ENCODE results near the gene IL22RA1.

IL22RA1 gene

GRCh38 chr1:24167008-24167407 is 24.1 kb upstream of the IL22RA1 start:
- no peak for DNase-seq (ENCODE audit: low read depth)

DNA sequence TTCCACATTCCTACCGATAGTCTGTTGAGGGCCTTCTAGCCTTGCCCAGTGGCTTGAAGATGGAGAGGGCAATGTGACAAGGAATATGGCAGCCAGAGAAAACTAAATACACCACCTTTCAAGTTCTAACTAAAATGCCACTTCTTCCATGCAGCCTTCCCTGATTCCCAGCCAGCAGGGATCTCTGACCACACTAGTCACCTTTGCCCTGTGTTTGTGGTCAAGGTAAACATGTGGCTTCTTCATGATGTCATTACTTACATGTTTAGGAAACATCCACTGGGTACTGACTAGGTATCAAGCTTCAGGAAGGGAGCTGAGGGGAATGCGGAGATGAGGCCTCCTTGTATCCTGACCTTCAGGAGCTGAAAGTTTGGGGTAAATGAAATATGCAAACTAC is 22.6 kb upstream of the IL22RA1 start:
- DNase-seq (ENCODE audit: low read depth) = no peak

- no peak for DNase-seq (ENCODE audit: low read depth)
These were observed 21.1 kb upstream of the IL22RA1 start for GRCh38 chr1:24164004-24164403.

DNA sequence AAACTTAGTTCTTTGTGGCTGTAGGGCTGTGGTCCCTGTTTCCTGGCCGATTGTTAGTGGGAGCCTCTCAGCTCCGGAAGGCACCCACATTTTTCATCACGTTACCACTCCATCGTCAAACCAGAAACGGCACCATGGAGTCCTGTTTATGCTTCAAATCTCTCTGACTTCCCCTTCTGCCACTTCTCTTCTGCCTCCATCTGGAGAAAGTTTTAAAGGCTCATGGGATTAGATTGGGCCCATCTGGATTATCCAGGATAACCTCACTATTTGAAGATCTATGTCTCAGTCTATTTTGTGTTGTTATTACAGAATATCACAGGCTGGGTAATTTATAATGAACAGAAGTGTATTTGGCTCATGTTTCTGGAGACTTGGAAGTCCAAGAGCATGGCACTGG is 19.3 kb upstream of the IL22RA1 start:
- DNase-seq (ENCODE audit: low read depth) = no peak

DNA sequence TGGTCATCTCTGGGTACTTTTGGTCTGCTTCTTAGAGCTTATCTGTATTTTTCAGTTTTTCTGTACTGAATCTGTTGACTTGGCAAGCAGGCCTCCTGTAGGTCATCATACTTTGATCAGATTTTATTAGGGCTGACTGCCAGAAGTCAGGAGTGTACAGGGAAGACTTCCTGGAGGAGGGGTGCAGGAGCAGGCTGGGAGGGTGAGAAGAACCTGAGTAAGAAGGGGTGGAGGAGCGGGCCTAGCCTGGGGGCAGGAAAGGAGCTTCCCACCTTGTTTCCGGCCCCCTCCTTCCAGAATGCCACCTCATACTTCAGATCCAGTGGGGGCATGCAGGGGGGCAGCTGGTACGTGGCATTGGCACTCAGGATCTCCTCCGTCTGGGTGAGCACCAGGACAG is 18.3 kb upstream of the IL22RA1 start:
- DNase-seq (ENCODE audit: low read depth) = no peak

DNA sequence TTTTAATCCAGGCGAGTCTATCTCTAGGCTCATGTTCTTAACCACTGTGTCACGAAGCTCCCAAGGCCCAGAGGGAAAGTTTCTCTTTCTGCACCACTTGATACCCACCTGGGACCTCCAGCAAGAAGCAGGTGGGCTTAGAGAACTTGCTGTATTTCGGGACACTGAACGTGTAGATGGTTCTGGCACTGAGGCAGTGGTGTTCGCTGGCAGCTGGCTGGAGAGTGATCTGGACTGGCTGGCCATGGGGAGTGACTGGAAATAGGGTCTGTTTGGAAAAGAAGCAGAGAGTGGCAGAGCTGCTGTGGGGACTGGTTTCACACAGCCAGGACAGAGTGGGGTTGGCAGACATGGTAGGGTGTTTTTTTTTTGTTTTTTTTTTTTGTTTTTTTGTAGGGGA is 16.4 kb upstream of the IL22RA1 start:
- DNase-seq (ENCODE audit: low read depth) = no peak

DNA sequence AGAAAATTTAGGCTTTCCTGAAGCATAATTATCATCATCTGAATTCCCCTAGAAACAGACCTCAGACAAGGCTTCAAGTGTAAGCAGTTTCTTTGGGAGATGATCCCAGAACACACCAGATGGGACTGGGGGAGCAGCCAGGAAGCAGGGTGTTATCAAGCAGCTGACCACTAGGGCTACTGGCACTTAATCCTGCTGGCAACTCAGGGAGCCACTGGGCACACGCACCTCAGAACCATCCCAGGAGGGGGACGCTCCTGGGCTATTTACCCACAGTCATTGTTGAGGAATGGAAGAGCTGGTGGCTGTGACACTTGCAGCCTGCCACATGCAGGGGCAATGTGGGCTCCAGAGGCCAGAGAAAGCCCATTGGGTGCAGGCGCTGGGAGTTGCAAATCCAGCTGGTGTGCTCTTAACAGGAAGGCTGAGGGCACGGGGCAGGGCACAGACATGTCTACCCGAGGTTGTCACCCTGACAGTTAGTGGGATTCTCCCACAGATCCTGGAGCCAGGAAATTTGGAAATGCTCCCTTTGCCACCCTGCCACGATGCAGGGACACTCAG is 15.1 kb upstream of the IL22RA1 start:
- no peak for DNase-seq (ENCODE audit: low read depth)

- no peak for DNase-seq (ENCODE audit: low read depth)
These were observed 13.8 kb upstream of the IL22RA1 start for GRCh38 chr1:24156542-24157260.

DNA sequence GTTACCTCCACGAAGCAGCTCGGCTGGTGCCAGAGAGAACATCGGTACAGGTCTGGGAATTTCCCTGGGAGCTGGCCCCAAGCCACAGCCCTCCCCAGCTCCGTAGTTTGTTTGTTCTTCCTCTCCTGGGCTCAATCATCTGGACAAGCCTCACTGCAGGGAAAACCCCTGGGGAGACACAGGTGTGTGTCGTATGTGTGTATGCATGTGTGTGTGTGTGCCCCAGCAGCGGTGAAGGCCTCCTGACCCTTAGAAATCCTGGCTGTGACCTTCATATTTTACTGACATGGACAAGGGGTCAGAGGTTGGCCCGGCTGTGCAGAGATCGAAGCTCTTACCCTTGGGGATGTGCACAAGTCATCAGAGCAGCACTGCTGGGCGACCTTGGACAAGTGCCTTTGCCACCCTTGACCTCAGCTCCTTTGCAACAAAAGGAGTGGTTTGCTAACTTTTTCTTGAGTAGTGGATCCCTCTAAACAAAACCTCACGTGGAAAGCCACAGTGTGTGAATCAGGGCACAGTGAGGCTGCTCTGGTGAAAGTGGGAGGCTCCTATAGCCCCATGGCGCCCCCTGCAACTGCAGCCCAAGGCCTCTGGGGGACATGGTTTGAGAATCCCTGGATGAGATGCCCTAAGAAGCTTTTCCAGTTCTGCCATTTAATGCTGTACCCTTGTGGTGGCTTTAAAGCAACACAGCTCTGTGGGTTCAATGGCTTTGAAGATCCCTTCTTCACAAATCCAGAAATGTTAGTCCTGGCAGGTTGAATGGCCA is 12.3 kb upstream of the IL22RA1 start:
- no peak for DNase-seq (ENCODE audit: low read depth)

DNA sequence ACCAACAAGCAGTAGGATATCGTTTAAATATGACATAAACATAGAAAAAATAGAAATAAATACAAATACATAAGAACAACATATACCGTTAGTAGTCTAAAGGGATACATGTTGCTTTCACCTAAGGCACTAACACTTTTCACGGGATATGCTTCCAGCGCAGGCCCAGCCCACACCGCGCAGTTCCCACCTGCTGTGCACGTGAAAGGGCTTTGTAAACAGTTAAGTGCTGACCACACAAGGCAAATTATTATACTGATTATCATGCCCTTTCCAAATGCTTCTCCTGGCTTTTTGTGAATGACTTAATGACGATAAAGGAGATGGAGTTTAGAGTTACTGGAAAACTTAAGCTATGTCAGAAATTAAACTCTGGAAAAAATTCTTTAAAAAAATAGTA is 11.3 kb upstream of the IL22RA1 start:
- no peak for DNase-seq (ENCODE audit: low read depth)

DNA sequence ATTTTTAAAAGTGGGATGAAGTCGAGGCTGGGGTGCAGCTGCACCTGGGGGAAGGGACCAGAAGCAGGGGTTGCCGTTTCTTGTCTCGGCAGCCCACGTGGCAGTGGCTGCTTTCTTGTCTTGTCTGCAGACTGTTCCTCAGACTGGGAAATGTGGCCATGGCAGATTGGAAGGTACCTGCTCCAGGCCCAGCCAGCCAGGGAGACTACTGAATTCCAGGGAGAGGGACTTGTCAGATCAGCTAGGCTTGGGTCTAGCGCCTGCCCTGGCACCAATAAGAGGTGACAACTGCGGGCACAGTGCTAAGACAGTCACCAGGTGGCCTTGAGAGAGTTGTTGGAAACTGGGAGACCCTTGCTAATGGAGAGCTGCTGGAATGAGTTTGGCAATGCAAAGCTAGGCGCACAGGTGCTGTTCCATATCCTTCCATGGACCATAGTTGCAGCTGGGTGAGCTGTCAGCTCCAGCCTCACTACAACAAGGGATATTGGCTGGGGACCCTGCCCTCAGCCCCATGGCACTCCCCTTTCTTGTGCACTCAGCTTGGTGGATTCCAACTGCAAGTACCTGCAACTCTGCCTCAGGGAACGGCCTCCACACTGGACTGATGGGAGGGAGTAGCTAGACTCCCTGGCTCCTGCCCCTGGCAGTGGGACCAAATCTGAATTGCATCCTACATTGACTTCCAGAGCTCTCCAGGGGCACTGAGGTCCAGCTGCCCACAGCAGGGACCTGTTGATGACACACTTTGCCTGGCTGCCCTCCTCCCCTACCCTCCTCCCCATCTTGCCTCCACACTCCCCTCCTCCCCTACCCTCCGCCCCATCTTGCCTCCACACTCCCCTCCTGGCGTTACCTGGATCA is 9.9 kb upstream of the IL22RA1 start:
- DNase-seq (ENCODE audit: low read depth) = no peak

- DNase-seq (ENCODE audit: low read depth) = no peak
These were observed 8.2 kb upstream of the IL22RA1 start for GRCh38 chr1:24151175-24151533.

DNA sequence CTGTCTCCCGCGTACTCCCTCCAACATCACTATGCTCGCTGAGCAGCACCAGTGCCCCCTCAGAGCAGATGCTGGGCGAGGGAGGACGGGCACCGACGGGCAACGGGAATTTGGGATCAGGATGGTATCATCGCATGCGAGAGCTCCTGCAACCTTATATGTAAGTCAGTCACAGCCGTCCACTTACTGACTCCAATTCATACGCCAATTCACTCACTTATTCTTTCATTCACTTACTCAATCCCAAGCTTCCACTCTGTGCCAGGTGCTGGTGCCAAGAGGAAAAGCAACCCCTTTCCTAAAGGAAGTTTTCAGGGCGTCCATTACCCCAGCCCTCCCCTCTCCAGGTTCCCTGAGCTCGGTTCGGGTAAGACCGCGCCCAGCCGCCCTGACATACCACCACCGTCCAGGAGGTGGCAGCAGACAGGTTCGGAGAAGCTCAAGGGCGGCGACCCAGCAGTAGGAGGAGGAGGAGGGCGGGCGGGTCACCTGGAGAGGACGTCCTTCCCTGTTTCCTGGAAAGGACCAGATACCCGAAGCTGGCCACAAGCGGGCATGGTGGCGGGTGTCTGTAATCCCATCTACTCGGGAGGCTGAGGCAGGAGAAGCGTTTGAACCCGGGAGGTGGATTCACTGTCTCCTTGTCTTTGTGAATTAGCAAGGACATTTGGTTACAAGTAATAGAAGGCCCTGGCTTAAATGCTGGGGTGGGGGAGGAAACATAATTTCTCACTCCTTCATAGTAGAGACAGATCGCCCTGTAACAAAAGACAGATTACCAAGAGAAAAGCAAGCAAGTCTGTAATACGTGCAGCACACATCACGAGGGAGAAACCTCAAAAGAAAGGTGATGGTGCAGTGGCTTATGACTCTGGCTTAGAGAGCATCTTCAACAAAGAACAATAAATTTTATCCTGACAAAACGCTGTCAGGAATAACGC is 7.6 kb upstream of the IL22RA1 start:
- DNase-seq (ENCODE audit: low read depth) = peak; percentile 70

DNA sequence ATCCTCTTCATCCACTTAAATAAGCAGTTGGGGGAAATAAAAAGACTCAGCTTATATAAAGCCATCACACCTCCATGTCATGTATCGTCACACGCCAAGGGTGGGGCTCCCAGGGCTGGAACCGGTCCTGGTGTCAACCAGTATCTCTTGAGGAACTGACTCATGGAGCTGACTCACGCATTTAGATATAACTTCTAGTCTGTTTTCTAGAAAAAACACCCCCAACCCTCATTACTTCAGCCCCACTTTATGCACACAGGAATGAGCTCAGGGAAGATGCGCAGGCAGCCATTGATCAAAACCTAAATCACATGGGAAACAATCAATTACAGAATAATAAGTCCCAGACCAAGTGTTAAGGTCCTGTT is 6.9 kb upstream of the IL22RA1 start:
- no peak for DNase-seq (ENCODE audit: low read depth)

- DNase-seq (ENCODE audit: low read depth) = no peak
These were observed 4.9 kb upstream of the IL22RA1 start for GRCh38 chr1:24147816-24148215.

- DNase-seq (ENCODE audit: low read depth) = no peak
These were observed 4.3 kb upstream of the IL22RA1 start for GRCh38 chr1:24147194-24147593.

DNA sequence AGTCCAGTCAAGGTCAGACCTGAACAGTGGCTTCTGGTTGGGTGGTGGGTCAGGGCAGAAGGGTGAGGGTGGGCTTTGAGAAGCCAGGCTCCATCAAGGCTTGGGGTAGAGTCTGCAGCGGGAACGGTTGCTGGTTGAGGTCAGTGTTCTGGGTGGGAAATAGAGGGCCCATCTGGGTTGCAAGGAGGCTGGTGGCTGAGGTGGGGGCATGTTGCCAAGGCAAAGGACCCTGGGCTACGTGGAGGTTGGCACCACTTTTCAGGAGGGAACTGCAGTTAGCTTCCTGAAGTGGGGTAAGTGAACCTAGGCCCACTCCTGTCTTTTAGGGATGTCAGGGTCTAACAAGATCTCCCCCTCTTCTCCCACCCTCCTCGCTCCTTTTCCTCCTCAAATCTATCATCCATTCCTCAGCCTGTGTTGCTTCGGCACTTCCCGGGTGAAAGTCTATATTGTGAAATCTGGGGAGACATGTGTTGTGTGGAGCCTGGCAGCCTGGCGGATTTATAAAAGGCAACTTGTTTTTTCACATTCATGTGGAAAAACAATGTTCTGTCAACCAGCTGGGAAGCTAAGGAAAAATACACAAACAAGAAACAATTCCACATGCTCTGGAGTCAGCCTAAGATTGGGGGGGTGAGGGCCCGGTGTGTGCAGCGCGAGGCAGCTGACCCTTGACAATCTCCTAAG is 1.5 kb downstream of the IL22RA1 start:
- no peak for DNase-seq (ENCODE audit: low read depth)

DNA sequence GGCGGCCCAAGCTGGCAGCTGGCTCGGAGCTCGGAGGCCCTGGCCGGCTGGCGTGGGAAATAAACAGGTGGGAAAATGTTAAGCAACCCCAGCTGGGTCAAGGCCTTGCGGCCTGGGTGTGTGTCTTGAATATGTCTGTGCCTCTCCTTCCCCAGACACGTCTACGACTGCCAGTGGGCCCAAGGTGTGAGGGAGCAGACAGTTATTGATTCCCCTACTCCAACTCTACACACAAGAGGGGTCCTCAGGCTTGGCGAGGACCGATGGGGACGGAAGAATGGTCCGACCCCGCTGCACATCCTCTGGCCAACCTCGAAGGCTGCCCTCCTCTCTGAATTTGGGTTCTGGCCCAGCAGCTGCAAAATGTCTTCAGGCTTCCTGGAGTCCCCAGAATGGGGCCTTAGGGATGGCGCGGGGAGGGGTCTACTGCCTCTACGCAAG is 2.2 kb downstream of the IL22RA1 start:
- DNase-seq (ENCODE audit: low read depth) = no peak

GRCh38 chr1:24139841-24140425 is 3.0 kb downstream of the IL22RA1 start:
- no peak for DNase-seq (ENCODE audit: low read depth)

DNA sequence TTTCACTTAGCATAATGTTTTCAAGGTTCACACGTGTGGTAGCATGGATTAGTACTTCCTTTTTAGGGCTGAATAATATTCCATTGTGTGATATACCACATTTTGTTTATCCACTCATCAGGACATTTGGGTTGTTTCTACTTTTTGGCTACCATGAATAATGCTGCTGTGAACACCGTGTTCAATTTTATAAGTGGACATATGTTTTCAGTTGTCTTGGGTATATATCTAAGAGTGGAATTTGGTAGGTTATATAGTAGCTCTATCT is 3.8 kb downstream of the IL22RA1 start:
- no peak for DNase-seq (ENCODE audit: low read depth)
